Stimulated activated CD8-positive, alpha-beta memory T cell treated with anti-CD3 and anti-CD28 coated beads, Interleukin-7, amount 100 ng/mL, for 1 hour (primary cell): ENCODE measurements around the gene RHBDD3.

Experiments
- DNase-seq, 2 donors: peaks; one replicate each; pipeline ENCODE4 v3.0.0-alpha.2; 2020; ENCODE audit warnings: low read depth in 2 of 2

RHBDD3 gene

GRCh38 chr22:29269731-29270474 is 2.1 kb upstream of the RHBDD3 start:
- DNase-seq, result no peak

- no peak for DNase-seq
Observed at GRCh38 chr22:29269230-29269604, 1.4 kb upstream of the RHBDD3 start.

- DNase-seq, result no peak
Observed at GRCh38 chr22:29268511-29269229, 889 bp upstream of the RHBDD3 start.

- no peak for DNase-seq
Observed at GRCh38 chr22:29267462-29267857, 321 bp downstream of the RHBDD3 start.

- DNase-seq, result no peak
Observed at GRCh38 chr22:29266564-29267461, 968 bp downstream of the RHBDD3 start.

- no peak for DNase-seq
Observed at GRCh38 chr22:29265929-29266328, 1.9 kb downstream of the RHBDD3 start.

- no peak for DNase-seq
Observed at GRCh38 chr22:29265305-29265704, 2.5 kb downstream of the RHBDD3 start.

GRCh38 chr22:29263791-29264276 is 3.9 kb downstream of the RHBDD3 start:
- DNase-seq, result no peak

GRCh38 chr22:29260601-29261315 is 7.0 kb downstream of the RHBDD3 start:
- DNase-seq, result no peak

GRCh38 chr22:29260031-29260560 is 7.7 kb downstream of the RHBDD3 start:
- no peak for DNase-seq

- DNase-seq, result no peak
Observed at GRCh38 chr22:29259253-29259899, 8.4 kb downstream of the RHBDD3 start.

- DNase-seq, result no peak
Observed at GRCh38 chr22:29258407-29259252, 9.2 kb downstream of the RHBDD3 start.

GRCh38 chr22:29257751-29258181 is 10.0 kb downstream of the RHBDD3 start:
- DNase-seq, result no peak

GRCh38 chr22:29256606-29257325 is 11.0 kb downstream of the RHBDD3 start:
- no peak for DNase-seq

GRCh38 chr22:29255064-29255621 is 12.6 kb downstream of the RHBDD3 start:
- DNase-seq, result no peak

- no peak for DNase-seq
Observed at GRCh38 chr22:29254286-29254660, 13.5 kb downstream of the RHBDD3 start.

GRCh38 chr22:29253561-29254285 is 14.1 kb downstream of the RHBDD3 start:
- DNase-seq, result no peak
